Gastrocnemius medialis (tissue), 4 donors: ENCODE data around the gene BCAR1.

Experiments used
- CTCF ChIP-seq, 5 experiments: fragments of 450-650 bp in 3 of 5; fragments of 200-600 bp in 2 of 5; sonication (generic) in 2 of 5; IDR thresholded peaks in 4 of 5; conservative IDR thresholded peaks in 1 of 5; 1 replicate in 4 of 5; 2 replicates in 1 of 5; pipeline ENCODE4 v1.5.1; 2016 to 2019; ENCODE audit warnings: antibody characterized with exemption in 5 of 5, mild to moderate bottlenecking in 3 of 5, moderate library complexity in 3 of 5
- POLR2A ChIP-seq, 2 donors: fragments of 450-650 bp; IDR thresholded peaks; one replicate each; pipeline ENCODE4 v1.6.1; 2017; ENCODE audit warnings: antibody characterized with exemption in 2 of 2, mild to moderate bottlenecking in 2 of 2, moderate library complexity in 2 of 2

- TF ChIP-seq CTCF (IDR thresholded peaks at IDR 0.05 in 4 of 5, conservative IDR thresholded peaks at IDR 0.05 in 1 of 5) (no peak), POLR2A (IDR thresholded peaks at IDR 0.05) (no peak)
These were observed 580 bp downstream of the BCAR1 start for GRCh38 chr16:75250809-75251279.
